HG02852 (cell line): Measurements from ENCODE around the gene PFKL.
"Not testable (repeated sequence)": the region's sequence is repeated elsewhere in the genome, so short reads cannot be mapped to it uniquely, and the experiment has no call there.

Source experiments
- ATAC-seq: cut with Tn5 transposase; IDR thresholded peaks from one replicate; pipeline ENCODE4 v1.9.1; 2021; ENCODE audit warnings: mild to moderate bottlenecking, moderate library complexity; ENCODE audit not compliant: unreplicated experiment

Gene PFKL

DNA sequence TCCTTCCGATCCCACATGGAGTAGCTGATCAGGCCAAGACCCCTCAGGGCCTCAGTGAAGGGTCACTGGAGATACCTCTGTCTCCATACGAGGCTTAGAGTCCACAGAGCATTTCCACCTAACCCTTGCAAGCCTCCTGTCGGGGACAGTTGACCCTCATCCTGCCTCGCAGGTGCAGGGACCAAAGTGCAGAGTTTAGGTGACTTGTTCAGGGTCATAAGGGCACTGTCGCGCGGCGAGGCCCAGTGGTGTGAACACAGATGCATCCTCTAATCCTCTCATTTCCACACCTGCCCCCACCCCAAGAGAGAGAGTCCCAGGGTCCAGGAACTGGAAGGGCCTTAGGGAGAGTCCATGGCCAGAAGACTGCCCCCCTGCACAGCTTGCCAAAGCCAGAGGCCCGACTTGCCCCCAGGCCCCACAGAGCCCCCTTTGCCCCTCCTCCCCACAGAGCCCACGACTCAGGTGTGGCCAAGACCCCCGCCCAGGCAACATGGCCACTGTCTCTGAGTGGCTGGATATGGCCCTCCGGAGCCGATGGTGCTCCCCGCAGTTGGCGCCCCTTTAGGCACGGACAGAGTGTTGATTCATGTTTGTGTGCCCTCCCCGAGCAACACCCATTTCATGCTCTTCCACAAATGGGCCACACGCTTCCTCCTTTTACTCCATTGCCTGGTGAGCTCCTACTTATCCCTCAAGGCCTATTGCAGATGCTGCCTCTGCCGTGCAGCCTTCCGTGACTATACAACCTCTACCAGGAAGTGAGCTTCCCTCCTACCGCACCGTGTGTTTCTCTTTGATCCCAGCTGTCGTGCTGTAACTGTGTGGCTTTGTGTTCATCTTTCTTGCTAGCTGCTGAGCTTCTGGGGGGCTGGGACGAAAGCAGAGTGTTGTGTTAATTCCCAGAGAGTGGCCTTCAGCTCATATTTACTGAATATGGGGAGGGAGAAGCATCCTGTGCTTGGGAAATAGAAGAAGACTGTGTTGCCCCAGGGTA, 55.2 kb downstream of the PFKL start:
- no peak for ATAC-seq

DNA sequence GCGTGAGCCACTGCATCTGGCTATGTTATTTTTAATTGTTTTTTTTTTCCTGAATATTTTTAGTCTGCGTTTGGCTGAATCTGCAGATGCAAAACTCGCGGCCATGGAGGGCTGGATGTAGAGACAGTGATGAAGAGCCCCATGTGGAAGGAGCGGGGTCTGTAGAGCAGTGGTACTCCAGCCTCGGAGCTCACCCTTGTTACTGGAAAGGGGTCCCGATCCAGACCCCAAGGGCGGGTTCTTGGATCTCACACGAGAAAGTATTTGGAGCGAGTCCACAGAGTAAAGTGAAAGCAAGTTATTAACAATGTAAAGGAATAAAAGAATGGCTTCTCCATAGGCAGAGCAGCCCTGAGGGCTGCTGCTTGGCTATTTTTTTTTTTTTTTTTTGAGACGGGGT, 56.3 kb downstream of the PFKL start:
- ATAC-seq = no peak

DNA sequence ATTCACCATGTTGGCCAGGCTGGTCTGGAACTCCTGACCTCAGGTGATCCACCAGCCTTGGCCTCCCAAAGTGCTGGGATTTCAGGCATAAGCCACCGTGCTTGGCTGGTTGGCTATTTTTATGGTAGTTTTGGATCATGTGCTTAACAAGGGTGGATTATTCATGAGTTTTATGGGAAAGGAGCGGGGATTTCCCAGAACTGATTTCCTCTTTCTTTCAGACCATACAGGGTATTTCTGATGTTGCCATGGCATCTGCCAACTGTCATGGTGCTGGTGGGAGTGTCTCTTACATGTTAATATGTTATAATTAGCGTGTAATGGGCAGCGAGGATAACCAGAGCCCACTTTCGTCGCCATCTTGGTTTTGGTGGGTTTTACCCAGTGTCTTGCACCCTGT, 56.8 kb downstream of the PFKL start:
- no peak for ATAC-seq

DNA sequence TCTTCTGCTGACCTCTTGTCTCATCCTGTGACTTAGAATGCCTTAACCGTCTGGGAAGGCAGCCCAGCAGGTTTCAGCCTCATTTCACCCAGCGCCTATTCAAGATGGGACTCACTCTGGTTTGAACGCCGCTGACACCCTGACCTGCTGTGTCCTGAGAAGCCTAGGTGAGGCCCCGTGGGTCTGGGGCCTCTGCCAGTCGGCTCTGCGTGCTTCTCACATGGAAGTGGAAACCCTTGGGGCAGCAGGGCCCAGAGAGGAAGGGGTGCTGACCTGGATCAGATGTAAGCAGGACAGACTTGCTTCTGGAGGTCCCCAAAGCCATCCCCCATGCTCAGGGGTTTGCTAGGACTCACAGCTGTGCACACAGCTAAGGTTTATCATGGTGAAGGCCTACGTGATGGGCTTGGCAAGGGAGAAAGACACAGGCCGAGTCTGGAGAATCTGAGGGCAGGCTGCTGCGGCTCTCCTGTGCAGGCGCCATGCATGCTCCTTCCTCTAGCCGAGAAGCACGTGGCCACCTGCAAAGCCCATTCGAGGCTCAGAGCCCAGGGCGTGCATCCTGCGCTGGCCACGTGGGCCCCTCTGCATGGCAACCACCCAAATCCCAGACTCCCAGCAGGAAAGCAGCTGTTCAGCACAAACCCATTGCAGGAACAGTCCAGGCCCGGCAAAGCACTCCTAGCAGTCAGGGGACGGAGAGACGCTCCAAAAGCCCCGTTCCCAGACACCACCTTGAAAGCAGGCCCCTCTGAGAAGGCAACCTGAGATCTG, 57.4 kb downstream of the PFKL start:
- no peak for ATAC-seq

DNA sequence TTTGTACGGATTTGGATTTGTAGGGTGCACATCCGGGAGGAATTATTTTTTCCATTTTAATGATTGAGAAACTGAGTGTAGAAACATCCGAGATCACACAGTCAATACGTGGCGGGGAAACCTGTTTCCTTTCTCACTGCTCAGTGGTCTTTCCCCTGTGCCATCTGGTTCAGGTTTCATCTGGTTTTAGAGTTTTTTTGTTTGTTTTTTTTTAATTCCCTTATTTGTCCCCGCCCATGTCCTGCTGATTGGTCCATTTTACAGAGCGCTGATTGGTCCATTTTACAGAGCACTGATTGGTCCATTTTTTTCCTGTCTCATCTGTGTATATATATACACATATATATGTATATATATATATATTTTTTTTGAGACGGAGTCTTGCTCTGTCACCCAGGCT, 59.5 kb downstream of the PFKL start:
- no peak for ATAC-seq

DNA sequence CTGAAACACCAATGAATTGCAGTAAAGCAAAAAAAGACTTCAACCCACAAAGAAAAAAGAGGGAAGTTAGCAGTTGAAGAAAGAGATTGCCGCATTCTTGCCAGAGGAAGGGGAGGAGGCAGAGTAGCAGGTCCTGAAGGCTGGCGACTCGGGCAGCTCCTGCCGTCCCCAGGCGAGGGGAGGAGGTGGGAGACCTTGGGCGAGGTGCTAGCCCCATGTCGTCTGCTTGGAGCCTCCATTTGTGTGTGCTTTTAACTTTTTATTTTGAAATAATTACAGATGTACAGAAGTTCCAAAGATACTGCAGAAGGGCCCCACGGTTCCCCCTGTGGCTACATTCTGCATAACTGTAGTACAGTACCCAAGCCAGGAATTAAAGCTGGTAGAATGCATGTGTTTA, 60.3 kb downstream of the PFKL start:
- no peak for ATAC-seq

DNA sequence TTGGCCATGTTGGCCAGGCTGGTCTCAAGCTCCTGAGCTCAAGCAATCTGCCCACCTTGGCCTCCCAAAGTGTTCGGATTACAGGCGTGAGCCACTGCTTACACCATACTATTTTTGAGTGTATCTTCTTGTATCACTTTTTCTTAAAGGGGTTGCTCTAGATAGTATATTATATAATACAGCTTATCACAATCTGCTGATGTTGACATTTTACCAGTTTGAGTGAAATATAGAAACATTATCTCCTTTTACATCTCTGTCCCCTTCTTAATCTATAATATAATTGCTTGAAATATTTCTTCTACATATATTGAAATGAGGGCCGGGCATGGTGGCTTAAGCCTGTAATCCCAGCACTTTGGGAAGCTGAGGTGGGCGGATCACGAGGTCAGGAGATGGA, 62.0 kb downstream of the PFKL start:
- ATAC-seq = not testable (repeated sequence)

DNA sequence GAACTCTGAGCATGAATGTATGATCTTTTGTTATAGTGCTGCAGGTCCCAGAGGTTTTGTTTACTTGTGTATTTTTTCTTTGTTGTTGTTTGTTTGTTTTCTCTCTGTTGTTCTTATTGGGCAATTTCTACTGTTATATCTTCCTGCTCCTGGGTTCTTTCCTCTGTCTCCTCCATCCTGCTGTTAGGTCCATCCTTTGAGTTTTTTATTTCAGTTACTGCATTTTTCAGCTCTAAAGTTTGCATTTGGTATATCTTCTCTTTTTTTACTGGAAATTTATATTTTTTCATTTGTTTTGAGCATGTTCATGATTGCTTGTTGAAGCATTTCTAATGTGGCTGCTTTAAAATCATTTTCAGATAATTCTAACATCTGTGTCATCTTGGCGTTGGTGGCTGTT, 63.4 kb downstream of the PFKL start:
- ATAC-seq = no peak

DNA sequence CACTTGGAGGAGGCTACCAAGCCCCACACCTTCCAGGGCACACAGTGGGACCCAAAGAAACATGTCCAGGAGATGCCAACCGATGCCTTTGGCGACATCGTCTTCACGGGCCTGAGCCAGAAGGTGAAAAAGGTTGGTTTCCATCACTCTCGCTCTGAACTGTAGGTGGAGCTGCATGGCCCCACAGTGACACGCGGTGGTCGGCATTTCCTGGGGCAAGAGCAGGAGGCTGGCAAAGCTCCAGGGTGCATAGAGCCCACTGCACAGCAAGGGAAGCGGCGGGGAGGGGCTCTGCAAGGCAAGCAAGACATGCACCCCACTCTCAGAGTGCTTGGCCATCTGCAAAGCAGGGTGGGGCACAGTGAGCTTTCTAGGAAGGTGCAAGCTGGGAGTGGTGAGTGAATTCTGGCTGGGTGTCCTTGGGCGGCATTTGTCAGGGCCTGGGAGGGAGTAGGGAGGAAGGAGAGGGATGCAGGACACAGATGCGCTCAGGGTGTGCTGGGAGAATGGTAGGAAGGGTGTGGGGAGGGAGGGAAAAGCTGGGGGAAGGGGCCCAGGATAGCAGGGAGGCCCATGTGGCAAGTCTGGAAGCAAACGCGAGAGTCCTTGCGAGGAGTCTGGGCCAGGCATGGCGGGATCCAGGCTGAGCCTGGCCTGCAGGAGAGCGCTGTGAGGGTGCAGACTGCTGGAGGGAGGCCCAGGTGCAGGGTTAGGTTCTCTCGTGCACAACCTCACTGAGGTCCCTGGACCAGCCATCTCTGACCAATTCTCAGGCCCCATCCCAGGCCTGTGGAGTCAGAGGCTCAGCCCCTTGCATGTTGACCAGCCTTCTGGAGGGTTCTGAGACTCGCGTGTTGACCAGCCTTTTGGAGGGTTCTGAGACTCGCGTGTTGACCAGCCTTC, 64.5 kb downstream of the PFKL start:
- ATAC-seq = no peak

DNA sequence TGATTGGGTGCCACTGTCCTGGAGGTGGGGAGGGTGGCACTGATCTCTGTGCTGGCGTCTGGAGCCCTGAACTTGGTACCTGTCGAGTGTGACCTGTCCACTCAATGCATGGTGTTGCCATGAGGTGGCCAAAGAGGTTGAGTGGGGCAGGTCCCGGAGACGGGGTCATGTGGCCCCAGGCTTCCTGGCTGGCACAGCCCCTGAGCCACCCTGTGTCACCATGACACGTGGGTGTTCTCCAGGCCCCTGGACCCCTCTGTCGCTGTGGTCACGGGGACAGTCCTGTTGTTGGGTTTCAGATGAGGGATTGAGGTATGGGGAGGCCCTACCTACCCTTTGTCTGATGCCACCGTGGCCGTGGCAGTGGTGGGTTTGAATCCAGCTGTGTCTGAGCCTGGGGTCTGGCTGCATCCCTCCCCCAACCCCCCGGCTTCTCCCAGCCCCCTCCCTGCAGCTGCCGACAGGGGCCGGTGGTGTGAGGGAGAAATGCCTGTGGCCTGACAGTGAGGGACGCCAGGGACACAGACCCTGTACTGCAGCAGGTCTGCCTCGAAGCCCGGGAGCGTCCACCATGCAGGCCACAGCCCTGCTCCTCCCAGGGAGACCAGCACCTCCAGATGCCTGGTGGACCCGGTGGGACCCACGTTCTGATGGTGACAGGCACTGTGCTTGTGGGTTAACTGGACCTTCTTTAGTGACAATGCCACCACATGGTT, 65.6 kb downstream of the PFKL start:
- ATAC-seq = no peak

DNA sequence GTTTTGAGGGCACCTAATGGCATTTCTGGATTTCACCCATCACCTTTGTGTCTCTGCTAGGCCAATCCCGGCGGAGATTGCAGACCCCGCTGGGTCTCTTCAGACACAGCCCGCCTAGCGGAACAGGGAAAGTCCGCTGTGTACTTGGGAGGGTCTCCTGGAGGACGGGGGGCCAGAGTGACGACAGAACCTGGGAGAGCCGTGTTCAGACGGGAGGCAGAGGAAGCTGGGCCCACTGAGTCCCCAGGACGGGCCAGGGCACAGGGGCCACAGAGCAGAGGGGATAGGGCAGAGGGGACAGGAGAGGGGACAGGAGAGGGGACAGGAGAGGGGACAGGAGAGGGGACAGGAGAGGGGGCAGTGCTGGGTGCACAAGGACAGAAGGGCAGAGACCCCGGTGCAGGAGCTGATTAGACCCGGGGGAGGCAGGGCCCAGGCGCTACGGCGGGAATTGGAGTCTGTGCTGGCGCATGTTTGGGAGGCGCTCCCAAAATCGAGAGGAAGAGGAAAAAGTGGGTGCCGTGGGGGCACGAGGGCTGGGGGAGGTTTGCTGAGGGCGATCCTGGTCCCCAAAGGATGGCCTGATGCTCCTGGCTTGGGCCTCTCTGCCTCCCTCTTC, 66.2 kb downstream of the PFKL start:
- ATAC-seq = no peak

DNA sequence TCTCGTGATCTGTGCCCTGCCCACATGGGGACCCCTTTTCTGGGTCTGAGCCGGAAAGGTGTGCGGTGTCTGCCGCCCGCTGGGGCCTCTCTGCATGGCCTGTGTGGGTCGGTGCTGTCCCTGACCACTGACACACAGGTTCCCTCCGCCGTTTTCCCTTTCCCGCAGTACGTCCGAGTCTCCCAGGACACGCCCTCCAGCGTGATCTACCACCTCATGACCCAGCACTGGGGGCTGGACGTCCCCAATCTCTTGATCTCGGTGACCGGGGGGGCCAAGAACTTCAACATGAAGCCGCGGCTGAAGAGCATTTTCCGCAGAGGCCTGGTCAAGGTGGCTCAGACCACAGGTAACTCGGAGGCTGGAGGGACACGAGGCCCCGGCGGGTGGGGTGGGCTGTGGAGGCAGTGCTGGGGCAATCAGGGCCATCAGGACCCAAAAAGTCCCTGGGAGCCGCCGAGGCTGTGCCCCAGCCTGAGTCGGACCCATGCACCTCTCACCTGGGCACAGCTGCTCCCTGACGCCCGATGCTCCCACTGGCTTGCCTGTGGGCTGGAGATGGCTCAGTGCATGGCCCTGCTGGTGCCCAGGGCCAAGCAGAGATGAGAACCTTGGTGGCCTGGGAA, 66.8 kb downstream of the PFKL start:
- no peak for ATAC-seq

DNA sequence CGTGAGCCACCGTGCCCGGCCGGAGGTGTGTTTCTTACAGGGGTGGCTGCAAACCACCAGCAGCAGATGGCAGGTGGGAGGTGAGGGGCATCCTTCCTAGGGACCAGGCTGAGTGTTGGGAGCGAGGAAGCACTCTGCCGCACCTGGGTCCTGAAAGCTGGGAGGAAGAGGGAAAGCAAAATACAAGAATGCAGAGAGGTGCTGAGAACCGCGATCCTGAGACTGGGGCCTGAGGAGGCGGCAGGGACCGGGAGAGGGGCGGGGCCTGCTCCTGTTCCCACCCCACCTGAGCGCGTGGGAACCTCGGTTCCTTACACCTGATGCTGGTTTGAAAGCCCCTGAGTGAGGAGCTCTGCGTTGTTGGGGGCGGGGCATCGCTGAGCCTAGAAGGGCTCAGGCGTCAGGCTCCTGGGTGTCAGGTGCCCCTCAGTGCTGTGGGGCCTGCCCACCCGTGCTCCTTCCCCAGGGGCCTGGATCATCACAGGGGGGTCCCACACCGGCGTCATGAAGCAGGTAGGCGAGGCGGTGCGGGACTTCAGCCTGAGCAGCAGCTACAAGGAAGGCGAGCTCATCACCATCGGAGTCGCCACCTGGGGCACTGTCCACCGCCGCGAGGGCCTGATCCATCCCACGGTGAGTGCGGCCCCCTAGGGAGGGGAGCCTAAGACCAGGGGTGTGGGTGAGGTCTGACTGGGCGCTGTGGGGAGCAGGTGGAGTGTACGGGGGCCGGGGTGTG, 69.0 kb downstream of the PFKL start:
- no peak for ATAC-seq

DNA sequence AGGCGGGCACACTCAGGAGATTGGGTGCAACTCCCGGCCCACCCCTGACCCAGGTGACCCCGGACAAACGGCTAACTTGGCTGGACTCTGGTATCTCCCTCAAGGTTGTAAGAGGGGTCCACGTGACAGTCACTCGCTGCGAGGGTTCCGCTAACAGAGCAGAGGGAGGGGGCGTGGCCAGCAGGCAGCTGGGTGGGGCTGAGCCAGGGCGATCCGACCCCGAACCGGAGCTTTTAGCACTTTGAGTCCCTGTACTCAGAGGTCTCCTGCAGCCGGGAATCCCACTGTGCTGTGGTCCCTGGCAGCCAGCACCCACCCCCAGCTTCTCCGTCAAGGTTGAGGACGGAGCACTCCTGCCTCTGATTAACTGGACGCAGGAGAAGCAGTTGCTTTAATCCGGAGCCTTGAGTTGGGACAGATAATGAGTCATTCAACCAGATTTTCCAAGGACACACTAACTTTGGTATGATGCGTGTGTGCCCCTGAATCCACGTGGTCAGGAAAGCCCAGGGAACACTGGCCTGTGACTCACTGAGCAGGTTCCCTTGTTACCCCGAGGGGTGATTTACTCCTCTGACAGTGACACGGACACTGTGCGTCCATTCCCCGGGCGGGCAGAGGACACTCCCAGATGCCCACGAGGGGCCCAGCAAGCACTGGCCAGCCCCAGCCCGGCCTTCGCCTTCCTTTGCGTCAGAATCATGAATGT, 70.3 kb downstream of the PFKL start:
- no peak for ATAC-seq

DNA sequence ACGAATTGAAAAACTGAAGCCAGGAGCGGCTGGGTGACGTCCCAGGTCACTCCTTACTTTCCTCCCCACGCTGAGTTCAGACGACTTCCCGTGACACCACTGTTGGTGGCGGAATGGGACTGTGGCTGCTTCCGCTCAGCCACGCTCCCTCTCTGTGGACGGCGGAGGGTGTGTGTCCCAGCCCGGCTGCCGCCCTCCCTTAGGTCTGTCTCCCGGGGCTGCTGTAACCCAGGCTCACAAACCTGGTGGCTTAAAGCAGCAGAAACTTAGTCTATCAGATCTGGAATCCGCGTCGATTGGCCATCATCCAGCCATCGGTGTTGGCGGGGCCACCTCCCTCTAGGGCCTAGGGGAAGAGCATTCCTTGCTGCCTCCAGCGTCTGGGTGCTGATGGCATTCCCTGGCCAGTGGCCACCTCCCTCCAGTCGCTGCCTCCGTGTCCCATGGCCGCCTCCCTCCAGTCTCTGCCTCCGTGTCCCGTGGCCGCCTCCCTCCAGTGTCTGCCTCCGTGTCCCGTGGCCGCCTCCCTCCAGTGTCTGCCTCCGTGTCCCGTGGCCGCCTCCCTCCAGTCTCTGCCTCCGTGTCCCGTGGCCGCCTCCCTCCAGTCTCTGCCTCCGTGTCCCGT, 71.0 kb downstream of the PFKL start:
- ATAC-seq = no peak

DNA sequence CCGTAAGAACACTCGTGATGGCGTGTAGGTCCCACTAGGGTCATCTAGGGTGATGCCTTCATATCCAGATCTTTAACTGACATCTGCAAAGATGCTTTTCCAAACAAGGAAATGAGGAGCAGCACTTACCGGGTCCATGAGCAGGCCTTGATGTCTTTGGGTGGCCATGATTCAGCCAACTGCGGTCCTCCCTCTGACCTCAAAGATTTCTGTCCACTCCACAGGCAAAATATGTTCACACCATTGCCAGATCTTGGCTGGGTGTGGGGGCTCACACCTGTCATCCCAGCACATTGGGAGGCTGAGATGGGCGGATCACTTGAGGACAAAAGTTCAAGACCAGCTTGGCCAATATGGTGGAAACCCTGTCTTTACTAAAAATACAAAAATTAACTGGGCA, 71.7 kb downstream of the PFKL start:
- ATAC-seq = no peak

DNA sequence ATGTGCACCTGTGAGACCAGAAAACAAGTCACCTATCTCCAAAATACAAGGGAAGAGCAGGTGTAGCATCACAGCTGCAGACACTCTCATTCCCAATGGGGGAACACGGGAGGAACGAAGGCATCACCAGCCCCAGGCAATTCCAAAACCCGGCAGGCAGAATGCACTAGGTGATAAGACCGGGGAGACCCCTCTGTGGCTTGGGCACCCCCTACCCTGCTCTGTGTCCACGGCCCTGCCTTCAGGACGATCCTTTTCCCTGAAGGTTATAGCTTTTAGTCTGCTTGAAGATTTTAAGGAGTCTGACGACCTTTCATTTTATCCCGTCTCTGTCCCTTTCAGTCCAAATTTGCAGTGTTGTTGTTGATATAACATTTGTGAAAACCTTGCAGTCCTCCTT, 72.8 kb downstream of the PFKL start:
- no peak for ATAC-seq
